ENCODE results near the gene TLE1. TPM values are rescaled to one million over a fixed set of nuclear protein-coding genes. Genes with fewer than 3 reads are reported as not detected.

Gene TLE1
- polyA plus RNA-seq, 3 donors, result 25.9 to 64.7 (median 43.6) TPM

DNA sequence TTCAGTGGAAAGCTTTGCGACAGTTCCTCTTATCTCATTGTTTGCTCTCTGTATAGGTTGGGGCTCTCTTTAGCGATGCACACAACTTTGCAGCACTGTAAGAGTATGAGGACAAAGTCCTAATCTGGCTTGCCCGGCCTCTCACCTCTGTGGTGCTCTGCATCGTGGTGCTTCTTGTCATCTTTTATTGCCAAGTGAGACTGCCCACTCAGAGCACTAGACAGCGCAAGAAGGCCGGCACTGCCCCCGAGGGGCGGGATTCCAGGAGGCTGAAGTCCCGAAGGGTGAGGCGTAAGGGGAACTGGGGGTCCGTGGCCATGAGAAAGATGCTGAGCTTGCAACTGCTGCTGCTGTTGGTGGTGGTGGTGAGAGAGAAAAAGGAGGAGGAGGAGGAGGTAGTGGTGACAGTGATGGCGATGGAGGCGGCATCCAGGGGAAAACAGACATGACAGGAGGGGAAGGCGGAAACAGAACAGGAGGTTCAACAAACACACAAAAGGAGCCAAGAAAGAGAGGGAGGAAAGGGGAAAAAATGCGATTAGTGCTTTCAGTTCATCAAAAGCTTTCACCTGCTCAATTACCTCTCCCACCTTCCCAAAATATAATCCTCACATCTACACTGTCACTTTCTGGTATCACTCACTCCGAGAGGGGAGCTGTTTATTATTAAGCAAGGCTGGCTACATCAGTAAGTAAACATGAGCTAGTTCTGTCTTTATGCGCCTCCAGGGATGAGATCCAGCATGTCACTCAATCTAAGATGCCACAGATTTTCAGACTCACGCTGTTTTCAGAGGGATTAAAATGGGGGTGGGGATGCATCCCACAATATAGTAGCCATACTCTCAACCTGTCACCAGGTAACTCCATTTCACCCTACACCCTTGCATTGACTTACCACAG lies 55.1 kb downstream of the TLE1 start:
- 82 to 86% (median 82%) methylated on average over 18 of the region's 18 CpGs for WGBS, 3 donors
- no peak overlapping the region for H3K27ac ChIP-seq (ENCODE audit: low read depth, low read length)

DNA sequence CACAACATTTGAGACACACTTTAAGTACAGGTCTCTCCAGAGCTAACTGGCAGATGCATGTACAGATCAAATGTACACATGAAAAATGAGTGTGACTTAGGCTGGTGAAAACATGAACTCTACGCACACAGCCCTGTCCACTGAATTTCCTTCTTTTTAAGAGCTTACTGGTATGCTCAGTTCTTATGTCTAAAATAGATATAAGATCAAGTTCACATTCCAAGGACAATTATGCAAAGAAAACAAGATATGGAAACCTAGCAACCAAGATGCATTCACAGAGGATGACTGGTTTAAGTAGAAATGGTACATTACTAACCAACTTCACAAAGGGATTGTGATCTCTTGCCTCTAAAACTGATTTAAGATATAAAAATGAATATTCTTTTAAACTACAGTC lies 56.7 kb downstream of the TLE1 start:
- WGBS, 3 donors, result 86 to 95% (median 89%) methylated on average over 1 of the region's 1 CpG
- H3K27ac ChIP-seq (ENCODE audit: low read depth, low read length), result no peak overlapping the region

DNA sequence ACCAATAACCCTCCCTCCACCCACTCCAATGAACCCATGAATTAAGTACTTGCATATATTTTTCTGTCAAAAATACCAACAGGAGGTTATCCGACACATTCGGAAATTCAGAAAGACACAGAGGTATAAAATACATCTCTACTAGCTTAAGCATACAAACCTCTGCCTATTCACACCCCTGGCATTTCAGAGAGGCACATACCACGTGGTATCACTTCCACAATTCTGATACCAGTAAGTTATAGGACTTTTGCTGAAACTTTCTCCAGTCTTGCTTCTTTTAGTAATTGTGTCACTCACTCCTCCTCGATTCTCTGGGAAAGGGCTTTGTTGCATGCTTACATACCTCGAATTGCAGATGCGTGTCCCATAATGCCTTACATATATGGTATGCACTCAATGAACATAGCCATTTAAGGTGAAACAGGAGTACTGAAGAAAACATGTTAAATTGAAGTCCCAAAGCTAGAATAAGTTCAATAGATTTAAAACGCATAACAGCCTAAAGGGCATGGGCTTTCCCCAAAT lies 58.1 kb downstream of the TLE1 start:
- no peak overlapping the region for H3K27ac ChIP-seq (ENCODE audit: low read depth, low read length)
- WGBS, 3 donors, result 85 to 93% (median 92%) methylated on average over 7 of the region's 7 CpGs

DNA sequence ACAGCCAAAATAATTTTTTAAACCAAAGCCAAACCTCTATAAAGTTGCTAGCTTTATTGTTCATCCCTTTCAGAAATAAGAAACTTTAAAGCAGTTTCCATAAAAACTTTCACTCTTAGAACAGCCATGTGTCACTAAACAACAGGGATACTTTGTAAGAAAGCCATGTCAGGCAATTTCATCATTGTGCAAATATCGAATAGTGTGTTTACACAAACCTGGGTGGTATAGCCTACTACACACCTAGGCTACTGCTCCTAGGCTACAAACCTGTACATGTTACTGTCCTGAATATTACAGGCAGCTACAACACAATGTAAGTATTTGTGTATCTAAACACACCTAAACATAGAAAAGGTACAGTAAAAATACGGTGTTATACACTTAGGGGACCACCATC lies 59.9 kb downstream of the TLE1 start:
- no peak overlapping the region for H3K27ac ChIP-seq (ENCODE audit: low read depth, low read length)
- 82 to 93% (median 92%) methylated on average over 2 of the region's 2 CpGs for WGBS, 3 donors

DNA sequence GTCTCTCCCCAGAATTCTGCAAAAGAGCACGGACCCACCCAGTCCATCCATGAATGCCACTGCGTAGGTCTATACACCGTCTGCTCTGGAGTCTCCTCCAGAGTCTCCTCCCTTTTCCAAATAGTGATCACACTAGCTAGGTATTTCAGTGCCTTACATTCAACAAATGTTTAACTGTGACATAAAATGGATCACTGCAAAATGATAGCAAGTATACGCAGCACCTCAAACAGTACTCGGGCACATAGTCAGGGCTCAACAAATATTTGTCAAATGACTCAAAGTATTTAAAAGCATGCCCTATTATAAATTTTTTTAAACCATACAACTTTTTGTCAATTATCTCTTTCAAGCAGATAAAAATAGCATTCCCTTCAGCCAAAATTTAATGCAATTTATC lies 60.5 kb downstream of the TLE1 start:
- WGBS, 3 donors, result 80 to 95% (median 92%) methylated on average over 5 of the region's 5 CpGs
- H3K27ac ChIP-seq (ENCODE audit: low read depth, low read length), result no peak overlapping the region

DNA sequence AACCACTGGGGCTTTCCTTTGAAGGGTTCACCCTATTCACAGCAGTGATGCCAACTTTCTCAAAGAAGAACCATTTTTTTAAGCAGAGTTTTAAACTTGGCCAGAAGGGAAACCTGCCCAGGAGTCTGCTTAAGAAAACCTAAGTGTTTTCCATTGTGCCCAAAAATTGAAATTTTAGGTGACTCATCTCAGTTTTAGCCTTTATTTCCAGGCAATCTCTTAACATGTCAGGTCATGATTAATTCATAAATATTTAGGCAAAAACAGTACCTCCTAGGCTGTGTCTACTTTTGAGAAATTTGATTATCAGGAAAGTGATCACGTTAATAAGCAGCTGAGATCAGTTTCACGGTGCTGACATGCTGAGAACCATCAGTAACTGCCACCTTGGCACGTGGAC lies 61.9 kb downstream of the TLE1 start:
- 91 to 96% (median 93%) methylated on average over 3 of the region's 3 CpGs for WGBS, 3 donors
- no peak overlapping the region for H3K27ac ChIP-seq (ENCODE audit: low read depth, low read length)

DNA sequence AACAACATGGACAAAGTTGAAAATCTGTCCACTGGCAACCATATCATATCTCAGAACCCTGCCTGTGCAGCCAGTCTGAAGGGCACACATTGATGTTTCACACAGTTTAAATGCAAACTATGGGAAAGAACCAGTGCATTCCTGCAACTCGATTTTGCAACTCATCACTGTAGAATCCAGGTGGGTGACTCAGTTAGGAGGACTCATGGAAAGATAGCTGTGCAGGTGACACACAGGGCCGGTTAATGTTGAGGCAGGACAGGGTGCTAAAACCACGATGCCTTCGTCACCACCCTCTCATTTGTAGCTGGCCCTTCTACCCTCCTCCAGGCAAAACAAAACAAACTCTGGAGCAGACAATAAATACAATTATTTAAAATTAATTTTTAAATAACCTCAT lies 62.8 kb downstream of the TLE1 start:
- H3K27ac ChIP-seq (ENCODE audit: low read depth, low read length), result no peak overlapping the region
- WGBS, 3 donors, result 82 to 87% (median 87%) methylated on average over 4 of the region's 4 CpGs

DNA sequence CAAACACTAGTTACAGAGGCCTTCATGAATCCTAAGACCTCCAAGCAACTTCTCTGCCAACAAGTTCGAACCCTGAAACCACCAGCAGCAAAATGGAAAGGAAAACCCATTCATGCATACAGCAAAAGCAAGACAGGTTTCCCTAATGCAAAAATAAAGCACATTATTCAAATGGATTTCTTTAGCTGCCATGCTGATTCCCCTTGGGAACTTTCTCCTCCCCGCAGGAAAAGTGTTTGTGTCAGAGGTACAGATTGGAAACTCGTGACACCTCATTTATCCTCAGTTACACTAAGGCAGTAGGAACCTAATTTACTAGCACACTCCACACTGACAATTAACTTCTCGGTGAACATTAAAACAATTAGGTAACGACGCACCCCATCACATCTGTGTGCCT lies 63.4 kb downstream of the TLE1 start:
- WGBS, 3 donors, result 90 to 91% (median 90%) methylated on average over 6 of the region's 6 CpGs
- no peak overlapping the region for H3K27ac ChIP-seq (ENCODE audit: low read depth, low read length)

DNA sequence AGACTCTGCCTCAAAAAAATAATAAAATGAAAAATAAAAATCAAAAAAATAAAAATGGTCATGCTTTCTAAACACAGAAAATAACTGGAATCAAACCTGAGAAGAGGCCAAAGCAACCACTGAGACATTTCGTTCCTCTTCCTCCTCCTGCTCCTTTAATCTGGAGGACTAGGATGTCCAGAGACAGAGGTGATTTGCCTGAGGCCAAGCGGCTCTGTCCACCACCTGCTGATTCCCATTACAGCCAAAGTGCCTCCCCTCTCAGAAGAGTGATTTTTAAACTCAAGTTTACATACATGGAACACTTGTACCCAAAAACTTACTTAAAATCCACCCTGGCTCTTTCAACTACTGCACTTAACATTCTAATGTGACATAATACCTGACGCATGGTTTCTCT lies 65.6 kb downstream of the TLE1 start:
- WGBS, 3 donors, result 94 to 96% (median 94%) methylated on average over 3 of the region's 3 CpGs
- H3K27ac ChIP-seq (ENCODE audit: low read depth, low read length), result no peak overlapping the region

DNA sequence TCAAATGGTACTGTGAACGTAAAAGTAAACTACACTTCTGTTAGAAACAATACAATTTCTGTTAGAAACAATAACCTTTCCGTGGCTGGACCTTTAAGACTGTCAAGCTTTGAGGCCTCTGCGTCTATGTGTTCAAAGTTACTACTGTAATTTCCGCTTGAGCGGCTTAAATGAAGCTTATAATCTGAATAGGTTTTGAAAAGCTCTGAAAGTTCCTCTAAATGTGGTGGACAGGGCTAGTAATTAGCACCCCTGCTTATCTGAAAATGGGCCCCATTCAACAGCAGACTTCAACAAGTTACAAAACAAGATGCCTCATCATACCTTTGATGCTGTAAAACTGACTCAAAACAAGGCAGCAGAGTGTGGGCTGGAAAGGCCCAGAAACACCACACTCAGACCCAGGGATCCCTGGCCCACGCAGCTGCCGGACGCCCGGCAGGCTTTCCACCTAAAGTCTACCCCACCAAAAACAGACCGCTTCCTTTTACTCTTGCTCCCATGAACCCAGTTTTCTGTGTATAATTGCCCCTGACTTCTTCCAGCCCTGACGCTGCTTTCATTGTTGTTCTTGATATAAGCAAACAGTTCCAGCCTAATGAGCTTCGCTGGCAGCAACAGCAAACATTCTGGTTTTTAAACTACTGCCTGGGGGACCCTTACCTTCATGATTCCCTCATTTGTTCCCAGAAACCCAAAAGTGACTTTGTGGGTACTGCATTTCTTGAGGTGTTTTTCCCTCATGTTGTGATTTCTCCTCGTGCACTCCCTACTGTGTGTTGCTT lies 66.7 kb downstream of the TLE1 start:
- H3K27ac ChIP-seq (ENCODE audit: low read depth, low read length), result no peak overlapping the region
- 92 to 96% (median 96%) methylated on average over 13 of the region's 13 CpGs for WGBS, 3 donors

DNA sequence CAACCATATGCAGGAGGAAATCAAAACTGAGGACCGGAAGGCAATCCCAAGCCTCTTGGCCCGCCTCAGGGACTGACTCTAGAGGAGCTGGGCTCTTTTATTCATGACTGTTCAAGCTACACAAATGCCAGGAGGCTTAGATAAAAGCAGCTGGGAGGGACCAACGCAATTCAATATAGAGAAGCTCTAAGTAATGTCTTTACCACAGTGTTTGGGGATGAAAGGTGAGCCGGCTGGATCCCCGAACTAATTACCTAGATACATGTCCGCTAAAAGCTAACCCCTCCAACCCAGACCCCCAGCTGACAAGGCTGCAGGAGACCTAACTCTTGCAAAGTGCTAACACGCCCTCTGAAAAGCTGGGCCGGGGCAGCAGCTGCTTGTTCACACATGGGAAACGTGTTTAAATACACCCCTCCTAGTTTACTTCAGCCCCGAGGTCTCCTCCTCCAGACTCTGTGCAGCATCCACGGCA lies 67.5 kb downstream of the TLE1 start:
- no peak overlapping the region for H3K27ac ChIP-seq (ENCODE audit: low read depth, low read length)
- WGBS, 3 donors, result 84 to 88% (median 85%) methylated on average over 11 of the region's 11 CpGs

DNA sequence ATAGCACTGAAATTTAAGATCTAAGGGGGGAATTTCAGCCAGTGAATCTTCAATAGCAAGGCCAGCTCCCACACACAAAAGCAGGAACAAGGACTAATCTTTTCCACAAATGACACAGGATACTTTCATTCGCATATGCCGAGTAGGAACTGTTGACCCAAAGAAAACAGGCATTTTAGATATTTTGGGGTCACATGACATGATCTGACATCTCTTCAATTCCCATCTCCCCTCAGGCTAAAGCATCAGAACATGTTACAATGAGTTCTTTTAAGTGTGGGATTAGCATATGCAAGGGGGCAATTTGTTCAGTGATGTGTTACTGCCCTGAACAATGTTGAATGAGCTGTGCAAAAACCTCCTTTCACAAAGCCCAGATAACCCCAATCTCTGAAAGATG lies 68.2 kb downstream of the TLE1 start:
- no peak overlapping the region for H3K27ac ChIP-seq (ENCODE audit: low read depth, low read length)
- WGBS, 3 donors, result 52 to 91% (median 63%) methylated on average over 2 of the region's 2 CpGs

DNA sequence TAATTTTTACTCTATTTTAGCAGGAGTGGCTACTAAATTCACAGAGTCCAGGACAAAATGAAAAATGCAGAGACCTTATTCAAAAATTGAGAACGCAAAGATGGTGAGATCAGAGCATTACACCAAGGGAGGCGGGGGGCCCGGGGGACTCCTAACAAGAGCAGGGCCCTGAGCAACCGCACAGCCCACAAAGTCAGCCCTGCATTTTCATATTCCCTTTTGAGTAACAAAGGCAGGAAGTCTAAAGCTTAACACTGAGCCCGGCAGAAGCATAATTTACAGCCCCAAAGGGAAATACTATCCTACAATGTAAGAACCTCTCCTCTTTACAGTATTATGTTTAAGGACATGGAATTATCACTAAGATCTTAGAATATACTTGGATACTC lies 69.4 kb downstream of the TLE1 start:
- 24 to 81% (median 35%) methylated on average over 5 of the region's 5 CpGs for WGBS, 3 donors
- no peak overlapping the region for H3K27ac ChIP-seq (ENCODE audit: low read depth, low read length)

DNA sequence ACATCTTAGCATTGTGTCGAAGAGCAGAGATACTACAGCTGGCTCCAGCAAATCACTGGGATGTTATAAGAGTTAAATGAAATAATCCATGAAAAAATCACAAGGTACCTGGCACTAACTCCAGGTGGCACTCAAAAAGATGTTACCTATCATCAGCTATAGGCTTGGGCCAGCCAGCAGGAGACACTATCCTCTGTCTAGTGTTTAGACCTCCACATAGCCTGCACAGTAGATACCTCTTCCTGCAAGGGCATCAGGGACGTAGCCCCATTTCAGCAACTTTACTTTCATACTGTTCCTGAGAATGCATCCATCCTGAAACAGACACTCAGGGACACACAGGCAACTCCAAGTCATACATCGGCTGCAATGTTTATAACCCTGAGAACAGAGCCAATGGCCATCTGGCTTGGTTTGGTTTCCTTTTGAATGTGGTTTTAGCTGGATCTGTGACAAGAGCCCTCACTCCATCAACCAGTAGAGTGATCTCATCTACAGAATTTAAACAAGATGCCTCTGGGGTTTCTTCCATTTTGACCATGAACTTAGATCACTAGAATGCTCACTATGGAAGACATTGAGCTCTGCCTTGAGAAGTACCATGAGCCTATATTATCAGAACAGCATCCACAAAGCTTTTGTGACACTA lies 69.9 kb downstream of the TLE1 start:
- WGBS, 3 donors, result 60 to 78% (median 62%) methylated on average over 3 of the region's 3 CpGs
- H3K27ac ChIP-seq (ENCODE audit: low read depth, low read length), result no peak overlapping the region

DNA sequence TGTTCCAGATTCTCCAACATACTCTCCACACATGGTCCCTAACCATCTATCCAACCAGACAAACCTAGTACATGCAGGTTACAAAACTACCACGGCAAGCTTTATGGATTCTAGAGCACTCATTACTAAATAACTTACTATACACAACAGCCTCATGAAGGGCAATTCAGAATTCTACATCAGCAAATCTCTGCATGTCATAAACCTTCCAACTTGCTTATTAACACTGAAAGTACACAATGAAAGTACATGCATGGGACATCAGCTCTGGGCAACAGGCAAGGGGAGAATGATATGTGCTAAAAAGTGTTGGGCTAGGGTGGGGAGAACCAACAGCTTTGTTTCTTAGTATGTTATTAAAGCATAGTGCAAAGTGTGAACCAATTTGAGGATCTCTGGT lies 70.4 kb downstream of the TLE1 start:
- no peak overlapping the region for H3K27ac ChIP-seq (ENCODE audit: low read depth, low read length)
- WGBS, 3 donors, result 89 to 100% (median 95%) methylated on average over 1 of the region's 1 CpG

DNA sequence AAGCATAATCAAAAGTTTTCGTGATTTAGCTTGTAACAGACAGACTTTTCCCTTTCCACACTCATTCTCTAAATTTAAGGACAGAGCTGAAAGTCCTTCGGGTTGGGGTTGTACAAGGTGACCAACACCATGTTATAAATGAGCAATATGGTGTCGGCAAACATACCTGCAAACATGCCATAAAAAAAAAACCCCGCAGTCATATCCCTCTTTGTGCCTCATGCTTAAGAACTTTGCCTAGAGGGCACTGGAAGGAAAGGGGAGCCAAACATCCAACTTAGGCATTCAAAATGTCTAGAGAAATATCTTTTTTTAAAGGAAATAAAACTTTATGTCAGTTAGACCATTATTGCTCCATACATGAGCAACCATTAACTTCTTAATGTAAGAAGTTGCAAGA lies 73.2 kb downstream of the TLE1 start:
- WGBS, 3 donors, result 81 to 97% (median 94%) methylated on average over 4 of the region's 4 CpGs
- no peak overlapping the region for H3K27ac ChIP-seq (ENCODE audit: low read depth, low read length)

DNA sequence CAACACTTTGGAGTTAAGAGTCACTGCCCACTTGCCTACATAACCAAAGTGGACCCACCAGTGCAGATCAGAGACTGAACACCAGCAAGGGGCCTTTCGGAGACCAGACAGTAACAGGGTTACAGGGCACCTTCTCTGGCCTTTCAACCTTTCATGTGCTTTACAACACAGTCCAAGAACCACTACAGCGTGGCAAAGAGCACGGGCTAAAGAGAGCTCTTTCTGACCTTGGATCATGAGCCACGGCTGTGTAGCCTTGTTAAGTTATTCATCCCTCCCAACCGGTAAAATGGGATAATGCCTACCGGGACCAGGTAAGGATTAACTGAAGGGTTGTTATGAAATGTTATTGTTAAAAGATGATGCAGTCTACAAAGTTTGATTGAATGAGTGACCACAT lies 75.0 kb downstream of the TLE1 start:
- H3K27ac ChIP-seq (ENCODE audit: low read depth, low read length), result no peak overlapping the region
- 90 to 95% (median 94%) methylated on average over 6 of the region's 6 CpGs for WGBS, 3 donors

DNA sequence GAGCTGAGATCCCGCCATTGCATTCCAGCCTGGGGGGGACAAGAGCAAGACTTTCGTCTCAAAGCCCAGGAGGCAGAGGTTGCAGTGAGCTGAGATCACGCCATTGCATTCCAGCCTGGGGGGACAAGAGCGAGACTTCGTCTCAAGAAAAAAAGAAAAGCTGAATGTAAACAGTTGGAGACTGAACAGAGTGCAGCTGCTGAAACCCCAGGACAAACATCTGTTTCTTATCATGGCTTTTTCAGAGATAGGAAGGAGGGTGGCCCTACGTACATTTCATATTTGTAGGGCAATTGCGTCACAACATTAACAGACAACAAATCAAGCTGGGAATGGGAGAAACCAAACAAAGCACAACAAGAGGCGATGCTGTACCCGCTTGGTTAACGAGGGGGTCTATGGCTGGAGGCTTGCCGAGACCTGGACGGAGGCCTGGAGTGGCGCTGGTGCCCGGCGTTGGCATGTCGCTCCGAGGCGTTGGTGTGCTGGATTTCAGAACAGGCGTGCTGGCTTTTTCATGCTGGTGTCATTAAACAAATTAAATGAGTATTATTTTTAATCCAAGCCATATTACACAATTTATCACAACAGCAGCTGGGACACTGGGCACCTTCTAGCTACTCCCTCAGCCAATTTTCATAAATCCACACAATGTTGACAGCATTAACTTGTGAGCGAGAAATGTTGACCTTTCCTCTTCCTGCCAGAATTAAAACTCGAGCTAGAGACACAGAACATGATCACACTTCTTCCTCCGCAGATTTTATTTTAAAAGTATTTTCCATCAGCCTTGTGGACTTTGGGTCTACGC lies 76.1 kb downstream of the TLE1 start:
- no peak overlapping the region for H3K27ac ChIP-seq (ENCODE audit: low read depth, low read length)
- WGBS, 3 donors, result 48 to 71% (median 60%) methylated on average over 23 of the region's 23 CpGs
